HFF-Myc (cell line): ENCODE measurements around the gene ALPK3.

ENCODE experiments used
- DNase-seq: peaks from one replicate; pipeline ENCODE4 v3.0.0-alpha.2; 2011; ENCODE audit warnings: low read depth; ENCODE audit errors: extremely low read depth
- H3K4me3 ChIP-seq: replicated peaks from 2 replicates; pipeline ENCODE4 v1.5.1; 2011; ENCODE audit warnings: low read depth, mild to moderate bottlenecking, control low read depth, low read length
- TF ChIP-seq, protein P1 (sequence below): IDR thresholded peaks from 2 replicates; pipeline ENCODE4 v1.5.1; 2012; ENCODE audit warnings: mild to moderate bottlenecking, low read depth, low read length, control low read depth; ENCODE audit errors: missing control alignments

The ALPK3 gene

GRCh38 chr15:84855136-84855535 is 38.0 kb downstream of the ALPK3 start:
- TF ChIP-seq, protein P1, sequence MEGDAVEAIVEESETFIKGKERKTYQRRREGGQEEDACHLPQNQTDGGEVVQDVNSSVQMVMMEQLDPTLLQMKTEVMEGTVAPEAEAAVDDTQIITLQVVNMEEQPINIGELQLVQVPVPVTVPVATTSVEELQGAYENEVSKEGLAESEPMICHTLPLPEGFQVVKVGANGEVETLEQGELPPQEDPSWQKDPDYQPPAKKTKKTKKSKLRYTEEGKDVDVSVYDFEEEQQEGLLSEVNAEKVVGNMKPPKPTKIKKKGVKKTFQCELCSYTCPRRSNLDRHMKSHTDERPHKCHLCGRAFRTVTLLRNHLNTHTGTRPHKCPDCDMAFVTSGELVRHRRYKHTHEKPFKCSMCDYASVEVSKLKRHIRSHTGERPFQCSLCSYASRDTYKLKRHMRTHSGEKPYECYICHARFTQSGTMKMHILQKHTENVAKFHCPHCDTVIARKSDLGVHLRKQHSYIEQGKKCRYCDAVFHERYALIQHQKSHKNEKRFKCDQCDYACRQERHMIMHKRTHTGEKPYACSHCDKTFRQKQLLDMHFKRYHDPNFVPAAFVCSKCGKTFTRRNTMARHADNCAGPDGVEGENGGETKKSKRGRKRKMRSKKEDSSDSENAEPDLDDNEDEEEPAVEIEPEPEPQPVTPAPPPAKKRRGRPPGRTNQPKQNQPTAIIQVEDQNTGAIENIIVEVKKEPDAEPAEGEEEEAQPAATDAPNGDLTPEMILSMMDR: no peak
- no peak for DNase-seq
- no peak overlapping the region for H3K4me3 ChIP-seq

- no peak overlapping the region for H3K4me3 ChIP-seq
- DNase-seq: no peak
- TF ChIP-seq, protein P1: no peak
Measured at GRCh38 chr15:84855765-84856164, 38.6 kb downstream of the ALPK3 start.

DNA sequence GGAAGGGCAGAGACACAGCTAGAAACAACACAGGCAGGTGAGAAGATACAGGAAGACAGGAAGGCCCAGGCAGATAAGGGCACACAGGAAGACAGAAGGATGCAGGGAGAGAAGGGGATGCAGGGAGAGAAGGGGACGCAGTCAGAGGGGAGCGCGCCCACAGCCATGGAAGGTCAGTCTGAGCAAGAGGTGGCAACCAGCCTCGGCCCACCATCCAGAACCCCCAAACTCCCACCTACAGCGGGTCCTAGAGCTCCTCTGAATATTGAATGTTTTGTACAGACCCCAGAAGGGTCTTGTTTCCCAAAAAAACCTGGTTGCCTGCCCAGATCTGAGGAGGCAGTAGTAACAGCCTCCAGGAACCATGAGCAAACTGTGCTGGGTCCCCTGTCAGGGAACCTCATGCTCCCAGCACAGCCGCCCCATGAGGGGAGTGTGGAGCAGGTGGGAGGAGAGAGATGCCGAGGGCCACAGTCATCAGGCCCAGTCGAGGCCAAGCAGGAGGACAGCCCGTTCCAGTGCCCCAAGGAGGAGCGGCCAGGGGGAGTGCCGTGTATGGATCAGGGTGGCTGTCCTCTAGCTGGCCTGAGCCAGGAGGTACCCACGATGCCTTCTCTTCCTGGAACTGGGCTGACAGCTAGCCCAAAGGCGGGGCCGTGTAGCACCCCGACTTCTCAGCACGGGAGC is 39.7 kb downstream of the ALPK3 start:
- no peak for DNase-seq
- TF ChIP-seq, protein P1: no peak
- H3K4me3 ChIP-seq: no peak overlapping the region

- H3K4me3 ChIP-seq: no peak overlapping the region
- TF ChIP-seq, protein P1: no peak
- no peak for DNase-seq
Measured at GRCh38 chr15:84857418-84858004, 40.4 kb downstream of the ALPK3 start.

GRCh38 chr15:84858231-84858630 is 41.1 kb downstream of the ALPK3 start:
- DNase-seq: no peak
- no peak overlapping the region for H3K4me3 ChIP-seq
- TF ChIP-seq, protein P1: no peak

- no peak overlapping the region for H3K4me3 ChIP-seq
- TF ChIP-seq, protein P1: no peak
- DNase-seq: no peak
Measured at GRCh38 chr15:84859144-84859543, 42.0 kb downstream of the ALPK3 start.
